GM19328 (cell line): ENCODE results near the gene FAF1.

Experiments used
- ATAC-seq: cut with Tn5 transposase; IDR thresholded peaks from one replicate; pipeline ENCODE4 v1.9.1; 2021; ENCODE audit warnings: mild to moderate bottlenecking, moderate library complexity; ENCODE audit not compliant: unreplicated experiment

The FAF1 gene

GRCh38 chr1:50710099-50710498 lies 250.0 kb downstream of the FAF1 start:
- ATAC-seq = no peak

GRCh38 chr1:50707824-50708223 lies 252.2 kb downstream of the FAF1 start:
- no peak for ATAC-seq

DNA sequence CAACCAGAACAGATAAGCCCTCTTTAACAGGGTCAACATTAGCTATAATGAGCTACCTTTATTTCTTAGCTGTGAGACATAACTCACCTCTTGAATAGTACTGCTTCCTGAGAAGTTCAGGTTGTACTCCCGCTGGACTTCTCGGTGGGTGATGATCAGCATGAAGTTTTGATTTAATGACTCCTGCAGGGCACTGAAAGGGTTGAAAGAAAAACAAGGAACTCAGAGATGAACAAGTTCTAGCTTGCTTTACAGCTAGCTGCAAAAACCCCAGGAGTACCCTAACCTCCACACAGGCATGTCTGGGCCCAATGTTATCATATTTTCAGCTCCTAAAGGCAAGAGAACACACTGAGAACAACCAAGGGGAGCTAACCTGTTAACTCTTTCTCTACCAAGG lies 254.4 kb downstream of the FAF1 start:
- ATAC-seq = no peak

GRCh38 chr1:50705041-50705440 lies 255.0 kb downstream of the FAF1 start:
- no peak for ATAC-seq

- ATAC-seq = no peak
Observed at GRCh38 chr1:50704126-50704525, 255.9 kb downstream of the FAF1 start.

GRCh38 chr1:50703240-50703639 lies 256.8 kb downstream of the FAF1 start:
- ATAC-seq = no peak

DNA sequence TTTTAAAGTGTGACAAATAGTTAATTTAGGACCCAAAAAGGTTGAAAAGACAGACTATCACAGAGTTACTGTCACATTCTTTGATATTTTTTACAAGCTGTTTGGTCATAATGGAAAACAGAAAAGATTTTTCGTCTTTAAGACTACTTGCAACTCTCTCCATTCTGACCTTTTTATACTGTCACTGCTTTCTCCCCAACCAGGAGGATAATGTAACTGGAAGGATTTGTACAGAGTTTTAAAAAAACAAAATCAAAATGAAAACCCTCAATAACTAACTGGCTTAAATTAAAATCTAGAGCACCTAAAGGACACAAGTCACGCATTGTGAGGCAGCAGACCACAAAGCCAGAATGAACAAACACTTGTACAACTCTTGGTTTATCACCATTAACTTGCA lies 257.7 kb downstream of the FAF1 start:
- no peak for ATAC-seq

- ATAC-seq = no peak
Observed at GRCh38 chr1:50701706-50702317, 258.3 kb downstream of the FAF1 start.

- no peak for ATAC-seq
Observed at GRCh38 chr1:50700621-50701020, 259.4 kb downstream of the FAF1 start.

- ATAC-seq = no peak
Observed at GRCh38 chr1:50700214-50700613, 259.9 kb downstream of the FAF1 start.

- no peak for ATAC-seq
Observed at GRCh38 chr1:50699795-50700194, 260.3 kb downstream of the FAF1 start.

DNA sequence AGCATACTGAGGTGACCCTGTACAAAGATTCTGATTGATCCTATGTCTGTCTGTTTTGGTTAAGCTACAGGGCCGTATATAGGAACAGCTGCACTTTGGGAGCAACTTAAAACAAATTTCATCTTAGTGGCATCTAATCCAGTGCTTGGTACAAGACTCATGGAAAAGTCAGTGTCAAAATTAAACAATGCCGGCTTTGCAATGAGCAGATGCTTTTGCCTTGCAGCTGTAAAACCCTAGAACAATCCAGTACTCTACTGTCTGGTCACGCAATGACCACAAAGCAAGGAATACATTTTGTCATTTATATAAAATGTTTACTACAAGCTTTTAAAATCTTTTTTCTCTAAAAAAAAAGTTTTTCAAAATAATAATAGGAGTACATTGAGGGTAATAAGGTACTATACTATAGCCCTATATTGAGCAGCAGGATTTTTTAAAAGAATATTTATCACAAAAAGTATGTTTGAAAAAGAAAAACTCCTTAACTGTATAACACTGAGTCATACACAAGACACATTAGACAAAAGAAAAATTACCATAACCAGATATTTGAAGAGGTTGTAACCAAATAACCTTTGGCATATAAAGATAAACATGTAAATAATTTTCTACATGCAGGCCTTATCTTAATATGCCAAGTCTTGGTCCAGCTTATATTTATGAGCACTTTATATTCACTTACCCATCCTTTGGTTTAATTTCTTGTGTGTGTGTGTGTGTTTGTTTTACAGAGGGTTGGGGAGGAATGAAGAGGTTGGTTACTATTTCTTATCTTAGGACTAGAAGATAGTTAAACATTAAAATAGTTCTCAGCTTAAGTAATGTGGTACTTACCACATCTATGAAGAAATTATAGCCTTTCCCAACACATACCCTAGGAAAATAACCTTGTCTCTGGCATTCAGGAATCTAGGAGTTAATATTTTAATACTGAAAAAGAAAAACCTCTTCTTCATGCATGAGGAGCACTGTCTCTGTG lies 262.3 kb downstream of the FAF1 start:
- ATAC-seq = no peak

DNA sequence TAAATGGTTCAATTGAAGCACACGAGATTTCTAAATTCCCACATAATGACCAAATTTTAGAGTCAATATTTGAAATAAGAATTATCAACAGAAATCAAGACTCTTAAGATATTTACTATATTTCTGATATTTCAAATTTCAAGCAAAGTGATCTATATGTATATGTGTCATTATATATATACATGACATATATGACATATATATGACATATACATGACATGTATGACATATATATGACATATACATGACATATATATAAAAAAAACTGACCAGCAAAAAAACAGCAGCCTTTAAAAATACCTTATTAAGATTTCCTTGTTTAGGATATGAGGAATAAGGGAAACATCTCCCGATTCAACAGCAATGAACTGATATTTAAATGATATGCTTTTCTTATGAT lies 266.2 kb downstream of the FAF1 start:
- no peak for ATAC-seq

GRCh38 chr1:50684185-50684584 lies 275.9 kb downstream of the FAF1 start:
- no peak for ATAC-seq

DNA sequence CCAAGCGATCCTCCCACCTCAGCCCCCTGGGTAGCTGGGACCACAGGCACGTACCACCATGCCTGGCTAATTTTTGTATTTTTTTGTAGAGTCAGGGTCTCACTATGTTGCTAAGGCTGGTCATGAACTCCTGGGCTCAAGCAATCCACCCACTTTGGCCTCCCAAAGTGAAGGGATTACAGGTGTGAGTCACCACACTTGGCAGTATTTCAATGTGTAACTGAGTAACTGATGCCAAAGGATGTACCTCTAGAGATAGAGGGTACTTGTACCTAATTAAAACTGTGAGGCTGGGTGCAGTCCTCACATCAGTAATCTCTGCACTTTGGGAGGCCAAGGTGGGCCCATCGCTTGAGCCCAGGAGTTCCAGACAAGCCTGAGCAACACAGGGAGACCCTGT lies 278.1 kb downstream of the FAF1 start:
- no peak for ATAC-seq

GRCh38 chr1:50667710-50668356 lies 292.2 kb downstream of the FAF1 start:
- no peak for ATAC-seq

DNA sequence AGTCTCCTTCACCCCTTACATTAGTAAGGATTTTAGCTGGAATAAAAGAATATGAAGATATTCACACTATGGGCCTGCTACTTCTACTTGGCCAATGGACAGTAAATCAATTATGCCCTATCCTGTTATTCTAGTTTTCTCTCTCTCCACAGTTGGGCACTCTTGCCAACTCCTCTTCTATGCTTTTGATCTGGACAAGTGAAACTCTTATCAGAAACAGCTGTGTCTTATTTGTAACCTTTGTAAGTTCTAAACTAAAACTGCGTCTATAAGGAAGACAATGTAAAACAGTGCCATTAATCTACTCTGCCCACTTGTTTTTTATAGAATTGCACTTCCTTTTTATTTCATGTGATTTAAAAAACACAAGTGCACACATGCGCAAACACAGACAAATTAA lies 292.8 kb downstream of the FAF1 start:
- no peak for ATAC-seq

GRCh38 chr1:50666849-50667248 lies 293.2 kb downstream of the FAF1 start:
- ATAC-seq = no peak

GRCh38 chr1:50665413-50665812 lies 294.7 kb downstream of the FAF1 start:
- ATAC-seq = no peak

DNA sequence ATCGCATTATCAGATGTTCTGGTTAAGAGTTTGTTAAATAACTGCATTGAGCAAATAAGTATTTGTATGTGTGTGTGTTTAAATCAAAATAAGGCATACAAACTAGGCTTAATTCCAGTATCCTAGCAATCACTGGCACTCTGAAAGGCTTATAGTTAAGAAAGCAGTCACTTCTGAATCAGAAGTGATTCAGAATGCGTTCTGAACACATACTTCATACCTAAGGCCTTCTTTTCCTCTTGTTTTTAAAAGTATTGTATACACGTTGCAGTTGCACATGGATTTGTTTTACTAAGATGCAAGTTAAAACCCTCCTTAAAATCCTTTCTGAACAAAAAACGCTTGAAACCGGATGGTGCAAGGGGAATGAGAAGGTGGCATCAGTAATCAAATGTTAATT lies 298.4 kb downstream of the FAF1 start:
- no peak for ATAC-seq

DNA sequence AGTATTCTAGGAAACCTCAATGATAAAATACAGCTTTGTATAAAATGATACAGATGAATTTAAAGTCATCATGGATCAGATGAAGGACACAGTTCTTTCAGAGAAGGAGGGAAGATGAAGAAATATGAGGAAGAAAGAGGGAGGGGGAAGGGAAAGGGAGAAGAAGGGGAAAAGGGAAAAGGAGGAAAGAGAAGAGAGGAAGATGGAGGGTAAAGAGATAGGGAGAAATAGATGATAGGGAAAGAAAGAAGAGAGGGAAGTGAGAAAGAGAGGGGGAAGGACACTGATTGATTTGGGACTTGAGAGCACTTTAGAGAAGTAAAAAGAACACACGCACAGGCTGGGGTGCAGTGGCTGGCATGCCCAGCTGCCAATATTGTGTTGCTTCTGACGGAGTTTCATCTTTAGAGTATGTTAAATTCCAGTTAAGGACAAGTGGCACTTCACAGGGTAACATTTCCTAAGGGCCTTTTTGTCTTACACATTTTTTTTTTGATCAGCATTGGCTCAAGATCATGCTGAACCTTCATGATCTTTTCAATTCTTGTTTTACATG lies 300.9 kb downstream of the FAF1 start:
- no peak for ATAC-seq
